ENCODE data around the gene R3HDM1.

R3HDM1 gene

GRCh38 chr2:135587958-135588357, 56.7 kb downstream of the R3HDM1 start:
- H3K27ac ChIP-seq = no peak overlapping the region
- TF ChIP-seq ZFX (IDR thresholded peaks at IDR 0.05; ENCODE audit: borderline replicate concordance) (no peak), CTCF (IDR thresholded peaks at IDR 0.05) (no peak)

- TF ChIP-seq ZFX (IDR thresholded peaks at IDR 0.05; ENCODE audit: borderline replicate concordance) (no peak), CTCF (IDR thresholded peaks at IDR 0.05) (no peak)
- no peak overlapping the region for H3K27ac ChIP-seq
Observed at GRCh38 chr2:135590619-135591260, 59.5 kb downstream of the R3HDM1 start.

GRCh38 chr2:135600915-135601314, 69.6 kb downstream of the R3HDM1 start:
- H3K27ac ChIP-seq = no peak overlapping the region
- no peak for TF ChIP-seq ZFX (IDR thresholded peaks at IDR 0.05; ENCODE audit: borderline replicate concordance)
- TF ChIP-seq CTCF (IDR thresholded peaks at IDR 0.05) = no peak

GRCh38 chr2:135603543-135603942, 72.3 kb downstream of the R3HDM1 start:
- no peak overlapping the region for H3K27ac ChIP-seq
- TF ChIP-seq ZFX (IDR thresholded peaks at IDR 0.05; ENCODE audit: borderline replicate concordance) (no peak), CTCF (IDR thresholded peaks at IDR 0.05) (no peak)

- no peak for TF ChIP-seq ZFX (IDR thresholded peaks at IDR 0.05; ENCODE audit: borderline replicate concordance)
- TF ChIP-seq CTCF (IDR thresholded peaks at IDR 0.05) = no peak
- H3K27ac ChIP-seq = no peak overlapping the region
Observed at GRCh38 chr2:135607561-135607960, 76.3 kb downstream of the R3HDM1 start.

- no peak overlapping the region for H3K27ac ChIP-seq
Observed at GRCh38 chr2:135612319-135612718, 81.0 kb downstream of the R3HDM1 start.

More at GRCh38 chr2:135612319-135612718, 81.0 kb downstream of the R3HDM1 start:
- TF ChIP-seq CTCF (IDR thresholded peaks at IDR 0.05) (no peak), ZFX (IDR thresholded peaks at IDR 0.05; ENCODE audit: borderline replicate concordance) (no peak)
